Measurements from ENCODE around the gene OR2D3. TPM values are rescaled to one million over a fixed set of nuclear protein-coding genes. Genes with fewer than 3 reads are reported as not detected.
"Not testable (repeated sequence)": the region's sequence is repeated elsewhere in the genome, so short reads cannot be mapped to it uniquely, and the experiment has no call there.

The OR2D3 gene
- total RNA-seq, 1 donor from 2014 or later, result not detected

DNA sequence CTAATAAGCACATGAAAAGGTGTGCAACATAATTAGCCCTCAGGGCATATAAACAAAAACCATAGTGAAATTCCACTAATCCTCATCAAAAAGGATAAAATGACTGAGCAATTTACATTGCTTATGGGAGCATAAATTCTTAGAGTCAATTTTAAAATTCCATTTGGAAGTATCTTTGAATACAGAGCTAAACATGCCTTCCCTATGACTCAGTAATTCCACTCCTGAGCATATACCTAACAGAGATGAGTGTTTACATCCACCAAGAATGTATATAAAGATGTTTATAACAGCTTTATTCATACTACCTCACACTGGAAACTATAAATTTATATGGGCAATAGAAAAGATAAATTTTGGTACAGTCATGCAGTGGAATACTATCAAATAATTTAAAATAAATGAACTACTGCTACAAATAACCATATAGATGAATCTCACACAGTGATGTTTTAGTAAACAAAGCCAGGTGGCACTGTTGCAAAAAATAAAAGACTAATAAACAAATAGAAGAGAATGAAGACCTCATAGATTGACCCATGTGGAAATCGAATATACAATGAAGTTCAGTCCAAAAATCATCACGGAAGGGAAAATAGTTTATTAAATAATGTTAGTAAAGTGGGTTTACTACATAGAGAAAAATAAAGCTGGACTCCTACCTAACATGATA, 20.3 kb upstream of the OR2D3 start:
- no peak for DNase-seq (ENCODE audit: low spot score)
- H3K27me3 ChIP-seq, result no peaks in the 10 kb centered on the region

DNA sequence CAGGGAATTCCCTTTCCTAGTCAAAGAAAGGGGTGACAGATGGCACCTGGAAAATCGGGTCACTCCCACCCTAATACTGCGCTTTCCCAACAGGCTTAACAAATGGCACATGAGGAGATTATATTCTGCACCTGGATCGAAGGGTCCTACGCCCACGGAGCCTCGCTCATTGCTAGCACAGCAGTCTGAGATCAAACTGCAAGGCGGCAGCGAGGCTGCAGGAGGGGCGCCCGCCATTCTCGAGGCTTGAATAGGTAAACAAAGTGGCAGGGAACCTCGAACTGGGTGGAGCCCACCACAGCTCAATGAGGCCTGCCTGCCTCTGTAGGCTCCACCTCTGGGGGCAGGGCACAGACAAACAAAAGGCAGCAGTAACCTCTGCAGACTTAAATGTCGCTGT, 16.0 kb upstream of the OR2D3 start:
- H3K79me2 ChIP-seq (ENCODE audit: low read depth); H3K9ac ChIP-seq; H2AFZ ChIP-seq (replicated peaks); H3K9me3 Mint-ChIP-seq; H3K4me3 ChIP-seq; H3K4me2 ChIP-seq; H3K27me3 ChIP-seq; H3K4me1 ChIP-seq; H3K27ac ChIP-seq; DNase-seq (ENCODE audit: low spot score); H3K4me1 Mint-ChIP-seq; H3K27ac Mint-ChIP-seq; H3K36me3 ChIP-seq; H3K4me3 Mint-ChIP-seq; H4K20me1 ChIP-seq (ENCODE audit: low read depth); H3F3A ChIP-seq (ENCODE audit: low read depth); H3K27me3 Mint-ChIP-seq (ENCODE audit: insufficient read depth, low read depth); H3K36me3 Mint-ChIP-seq; H3K9me3 ChIP-seq (ENCODE audit: low read depth): not testable (repeated sequence)

More for the DNA sequence above, 20.3 kb upstream of the OR2D3 start:
- no peak for TF ChIP-seq EZH2 (IDR thresholded peaks at IDR 0.05)
- TF ChIP-seq, protein P1, sequence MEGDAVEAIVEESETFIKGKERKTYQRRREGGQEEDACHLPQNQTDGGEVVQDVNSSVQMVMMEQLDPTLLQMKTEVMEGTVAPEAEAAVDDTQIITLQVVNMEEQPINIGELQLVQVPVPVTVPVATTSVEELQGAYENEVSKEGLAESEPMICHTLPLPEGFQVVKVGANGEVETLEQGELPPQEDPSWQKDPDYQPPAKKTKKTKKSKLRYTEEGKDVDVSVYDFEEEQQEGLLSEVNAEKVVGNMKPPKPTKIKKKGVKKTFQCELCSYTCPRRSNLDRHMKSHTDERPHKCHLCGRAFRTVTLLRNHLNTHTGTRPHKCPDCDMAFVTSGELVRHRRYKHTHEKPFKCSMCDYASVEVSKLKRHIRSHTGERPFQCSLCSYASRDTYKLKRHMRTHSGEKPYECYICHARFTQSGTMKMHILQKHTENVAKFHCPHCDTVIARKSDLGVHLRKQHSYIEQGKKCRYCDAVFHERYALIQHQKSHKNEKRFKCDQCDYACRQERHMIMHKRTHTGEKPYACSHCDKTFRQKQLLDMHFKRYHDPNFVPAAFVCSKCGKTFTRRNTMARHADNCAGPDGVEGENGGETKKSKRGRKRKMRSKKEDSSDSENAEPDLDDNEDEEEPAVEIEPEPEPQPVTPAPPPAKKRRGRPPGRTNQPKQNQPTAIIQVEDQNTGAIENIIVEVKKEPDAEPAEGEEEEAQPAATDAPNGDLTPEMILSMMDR (IDR thresholded peaks at IDR 0.05), result peak; percentile 34
- no peaks in the 10 kb centered on the region for H3K4me1 ChIP-seq
- H4K20me1 ChIP-seq (ENCODE audit: low read depth), result no peaks in the 10 kb centered on the region
- H3K9ac ChIP-seq, result no peak overlapping the region
- Mint-ChIP-seq H3K4me1 (no peaks in the 10 kb centered on the region), H3K9me3 (peaks cover 2% of the 10 kb centered on the region), H3K36me3 (no peaks in the 10 kb centered on the region), H3K4me3 (no peak overlapping the region), H3K27me3 (ENCODE audit: insufficient read depth, low read depth) (no peaks in the 10 kb centered on the region), H3K27ac (no peak overlapping the region)
- peaks cover 3% of the 10 kb centered on the region for H3K9me3 ChIP-seq (ENCODE audit: low read depth)
- no peak overlapping the region for H3K4me3 ChIP-seq
- H3K36me3 ChIP-seq, result no peaks in the 10 kb centered on the region
- no peaks in the 10 kb centered on the region for H3F3A ChIP-seq (ENCODE audit: low read depth)
- no peaks in the 10 kb centered on the region for H3K79me2 ChIP-seq (ENCODE audit: low read depth)
- H2AFZ ChIP-seq (replicated peaks), result no peak overlapping the region
- no peak overlapping the region for H3K27ac ChIP-seq
- H3K4me2 ChIP-seq, result no peak overlapping the region

DNA sequence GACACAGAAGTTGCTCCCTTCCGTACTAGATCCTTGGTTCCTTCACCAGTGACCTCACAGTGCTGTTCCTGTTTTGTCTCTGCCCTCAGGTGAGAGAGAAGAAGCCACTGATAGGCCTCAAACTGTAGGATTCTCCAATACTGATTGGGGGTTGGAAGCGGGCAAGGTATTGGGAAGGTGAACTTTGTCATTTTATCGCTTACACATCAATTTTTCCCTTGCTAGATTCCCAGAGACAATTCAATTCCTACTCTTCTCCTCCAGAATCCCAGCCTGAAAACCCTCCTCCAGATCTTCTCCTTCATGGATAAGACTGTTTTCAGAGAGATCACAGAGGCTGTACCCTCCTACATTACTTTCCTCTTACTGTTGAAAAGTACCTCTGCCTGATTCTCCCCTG, 9.4 kb upstream of the OR2D3 start:
- Histone ChIP-seq H3K9ac (no peak overlapping the region), H2AFZ (replicated peaks) (no peak overlapping the region), H3K4me1 (no peaks in the 10 kb centered on the region), H3K27ac (no peak overlapping the region), H3K4me3 (no peak overlapping the region), H3K9me3 (ENCODE audit: low read depth) (no peaks in the 10 kb centered on the region), H4K20me1 (ENCODE audit: low read depth) (no peaks in the 10 kb centered on the region), H3K4me2 (no peak overlapping the region), H3K79me2 (ENCODE audit: low read depth) (no peaks in the 10 kb centered on the region), H3K27me3 (no peaks in the 10 kb centered on the region), H3K36me3 (no peaks in the 10 kb centered on the region), H3F3A (ENCODE audit: low read depth) (no peaks in the 10 kb centered on the region)
- H3K27ac Mint-ChIP-seq, result no peak overlapping the region
- H3K4me3 Mint-ChIP-seq, result no peak overlapping the region
- H3K4me1 Mint-ChIP-seq, result no peaks in the 10 kb centered on the region
- DNase-seq (ENCODE audit: low spot score), result no peak
- H3K9me3 Mint-ChIP-seq, result no peaks in the 10 kb centered on the region
- no peaks in the 10 kb centered on the region for H3K36me3 Mint-ChIP-seq
- TF ChIP-seq EZH2 (IDR thresholded peaks at IDR 0.05) (no peak), EZH2phosphoT487 (IDR thresholded peaks at IDR 0.05) (no peak)
- TF ChIP-seq, protein P1 (IDR thresholded peaks at IDR 0.05), result no peak
- H3K27me3 Mint-ChIP-seq (ENCODE audit: insufficient read depth, low read depth), result no peaks in the 10 kb centered on the region

DNA sequence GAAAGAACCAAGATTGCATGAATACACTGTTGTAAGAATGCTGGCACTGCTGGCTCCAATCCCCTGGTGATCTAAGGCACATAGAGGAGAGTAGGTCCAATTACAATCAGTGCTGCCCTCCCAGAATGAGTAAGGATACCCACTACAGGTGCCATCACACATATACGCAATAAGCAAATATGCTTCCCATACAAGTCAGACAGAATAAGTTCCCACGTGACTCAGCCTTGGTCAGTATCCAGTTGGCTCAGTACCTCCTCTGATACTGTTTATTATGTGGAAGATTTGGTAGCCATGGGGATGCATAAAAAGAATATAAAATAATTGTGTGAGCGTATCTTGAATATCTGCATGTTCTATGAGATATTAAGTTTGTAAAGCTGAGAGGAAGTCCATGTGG, 8.9 kb upstream of the OR2D3 start:
- Mint-ChIP-seq H3K4me1 (no peaks in the 10 kb centered on the region), H3K27me3 (ENCODE audit: insufficient read depth, low read depth) (no peaks in the 10 kb centered on the region), H3K4me3 (no peak overlapping the region), H3K27ac (no peak overlapping the region), H3K36me3 (no peaks in the 10 kb centered on the region), H3K9me3 (no peaks in the 10 kb centered on the region)
- no peak for TF ChIP-seq EZH2phosphoT487 (IDR thresholded peaks at IDR 0.05)
- Histone ChIP-seq H3K4me1 (no peaks in the 10 kb centered on the region), H3F3A (ENCODE audit: low read depth) (no peaks in the 10 kb centered on the region), H3K36me3 (no peaks in the 10 kb centered on the region), H3K9ac (no peak overlapping the region), H3K27me3 (no peaks in the 10 kb centered on the region), H3K4me3 (no peak overlapping the region), H4K20me1 (ENCODE audit: low read depth) (no peaks in the 10 kb centered on the region), H2AFZ (replicated peaks) (no peak overlapping the region), H3K79me2 (ENCODE audit: low read depth) (no peaks in the 10 kb centered on the region), H3K4me2 (no peak overlapping the region), H3K27ac (no peak overlapping the region), H3K9me3 (ENCODE audit: low read depth) (no peaks in the 10 kb centered on the region)
- no peak for DNase-seq (ENCODE audit: low spot score)
